Osteoblast (primary cell): ENCODE data around the gene WDSUB1. TPM values are rescaled to one million over a fixed set of nuclear protein-coding genes. Genes with fewer than 3 reads are reported as not detected.
A peak's percentile ranks its signal among the peaks of the same experiment; 100 is the strongest.

Experiments used
- DNase-seq: peaks from one replicate; pipeline ENCODE4 v3.0.0; 2011; ENCODE audit warnings: low spot score, mixed read lengths; ENCODE audit not compliant: insufficient read length; ENCODE audit errors: missing footprints
- H2AFZ ChIP-seq: 2 replicates; pipeline ENCODE4 v1.6.0; 2011; ENCODE audit warnings: mild to moderate bottlenecking, low read length
- H3K27ac ChIP-seq: 2 replicates; pipeline ENCODE4 v1.5.1; 2011; ENCODE audit warnings: mild to moderate bottlenecking, low read depth, low read length, moderate library complexity
- H3K27me3 ChIP-seq: 2 replicates; pipeline ENCODE4 v1.6.0; 2012; ENCODE audit warnings: mild to moderate bottlenecking, control low read depth, inconsistent platforms, low read length, moderate library complexity; ENCODE audit not compliant: insufficient read depth
- H3K36me3 ChIP-seq: 2 replicates; pipeline ENCODE4 v1.5.1; 2011; ENCODE audit warnings: mild to moderate bottlenecking, low read length, control low read depth, moderate library complexity; ENCODE audit not compliant: insufficient read depth
- H3K4me1 ChIP-seq: 2 replicates; pipeline ENCODE4 v1.5.1; 2011; ENCODE audit warnings: mild to moderate bottlenecking, low read length, control low read depth, moderate library complexity; ENCODE audit not compliant: insufficient read depth
- H3K4me2 ChIP-seq: 2 replicates; pipeline ENCODE4 v1.6.0; 2011; ENCODE audit warnings: mild to moderate bottlenecking, low read length; ENCODE audit not compliant: insufficient read depth
- H3K4me3 ChIP-seq: fragments of 200-600 bp; sonication (generic); 3 replicates; pipeline ENCODE4 v1.5.1; 2012; ENCODE audit warnings: mild to moderate bottlenecking, low read length, inconsistent platforms; ENCODE audit not compliant: insufficient read depth
- H3K79me2 ChIP-seq: 2 replicates; pipeline ENCODE4 v1.6.0; 2012; ENCODE audit warnings: mild to moderate bottlenecking, low read length, control low read depth, inconsistent platforms; ENCODE audit not compliant: insufficient read depth
- H3K9me3 ChIP-seq: 2 replicates; pipeline ENCODE4 v1.5.1; 2011; ENCODE audit warnings: low read depth, low read length, control low read depth
- H4K20me1 ChIP-seq: 2 replicates; pipeline ENCODE4 v1.6.0; 2012; ENCODE audit warnings: mild to moderate bottlenecking, low read length, control low read depth; ENCODE audit not compliant: insufficient read depth
- total RNA-seq: library from RNA; depleted of rRNA; stranded (reverse); fragments of >200 nt; gene quantifications from 2 replicates; pipeline ENCODE4 v1.2.3, GENCODE V29; 2012
- TF ChIP-seq, protein P1 (sequence below): IDR thresholded peaks from 2 replicates; pipeline ENCODE4 v1.5.1; 2011; ENCODE audit warnings: mild to moderate bottlenecking, low read depth, low read length, moderate library complexity; ENCODE audit errors: extremely low read depth

WDSUB1 gene
- total RNA-seq, 1 donor = 13.8 TPM

DNA sequence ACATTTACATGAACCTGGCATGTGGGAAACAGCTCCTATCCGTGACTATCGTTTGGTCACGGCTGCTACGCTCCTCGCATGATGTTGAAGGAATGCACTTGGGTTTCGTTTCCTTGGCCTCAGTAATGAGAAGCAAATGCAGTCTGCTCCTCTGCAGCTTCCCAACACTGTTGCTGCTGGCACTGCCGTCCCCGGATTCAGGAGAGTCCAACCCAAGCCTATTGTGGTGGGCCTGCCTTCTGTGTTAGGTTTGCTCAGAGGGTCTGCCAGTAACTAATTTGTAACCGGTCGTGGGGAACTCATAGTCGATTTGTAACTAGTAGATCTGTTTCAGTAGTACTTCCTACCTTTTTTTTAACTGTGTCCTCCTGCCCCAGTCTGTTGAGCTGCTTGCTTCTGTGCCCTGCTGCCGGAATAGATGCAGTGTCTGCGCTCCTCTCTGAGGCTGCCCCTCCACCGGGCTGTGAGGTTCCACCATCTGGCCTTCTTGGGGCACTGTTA lies 58.4 kb downstream of the WDSUB1 start:
- no peaks in the 10 kb centered on the region for H3K9me3 ChIP-seq
- H3K27ac ChIP-seq = no peak overlapping the region
- DNase-seq = no peak
- no peaks in the 10 kb centered on the region for H4K20me1 ChIP-seq
- H3K4me1 ChIP-seq = peaks cover 5% of the 10 kb centered on the region
- TF ChIP-seq, protein P1, sequence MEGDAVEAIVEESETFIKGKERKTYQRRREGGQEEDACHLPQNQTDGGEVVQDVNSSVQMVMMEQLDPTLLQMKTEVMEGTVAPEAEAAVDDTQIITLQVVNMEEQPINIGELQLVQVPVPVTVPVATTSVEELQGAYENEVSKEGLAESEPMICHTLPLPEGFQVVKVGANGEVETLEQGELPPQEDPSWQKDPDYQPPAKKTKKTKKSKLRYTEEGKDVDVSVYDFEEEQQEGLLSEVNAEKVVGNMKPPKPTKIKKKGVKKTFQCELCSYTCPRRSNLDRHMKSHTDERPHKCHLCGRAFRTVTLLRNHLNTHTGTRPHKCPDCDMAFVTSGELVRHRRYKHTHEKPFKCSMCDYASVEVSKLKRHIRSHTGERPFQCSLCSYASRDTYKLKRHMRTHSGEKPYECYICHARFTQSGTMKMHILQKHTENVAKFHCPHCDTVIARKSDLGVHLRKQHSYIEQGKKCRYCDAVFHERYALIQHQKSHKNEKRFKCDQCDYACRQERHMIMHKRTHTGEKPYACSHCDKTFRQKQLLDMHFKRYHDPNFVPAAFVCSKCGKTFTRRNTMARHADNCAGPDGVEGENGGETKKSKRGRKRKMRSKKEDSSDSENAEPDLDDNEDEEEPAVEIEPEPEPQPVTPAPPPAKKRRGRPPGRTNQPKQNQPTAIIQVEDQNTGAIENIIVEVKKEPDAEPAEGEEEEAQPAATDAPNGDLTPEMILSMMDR = no peak
- H3K36me3 ChIP-seq = peaks cover 39% of the 10 kb centered on the region
- H3K4me3 ChIP-seq = no peak overlapping the region
- H2AFZ ChIP-seq = no peak overlapping the region
- no peak overlapping the region for H3K4me2 ChIP-seq
- no peaks in the 10 kb centered on the region for H3K79me2 ChIP-seq
- H3K27me3 ChIP-seq = no peaks in the 10 kb centered on the region

DNA sequence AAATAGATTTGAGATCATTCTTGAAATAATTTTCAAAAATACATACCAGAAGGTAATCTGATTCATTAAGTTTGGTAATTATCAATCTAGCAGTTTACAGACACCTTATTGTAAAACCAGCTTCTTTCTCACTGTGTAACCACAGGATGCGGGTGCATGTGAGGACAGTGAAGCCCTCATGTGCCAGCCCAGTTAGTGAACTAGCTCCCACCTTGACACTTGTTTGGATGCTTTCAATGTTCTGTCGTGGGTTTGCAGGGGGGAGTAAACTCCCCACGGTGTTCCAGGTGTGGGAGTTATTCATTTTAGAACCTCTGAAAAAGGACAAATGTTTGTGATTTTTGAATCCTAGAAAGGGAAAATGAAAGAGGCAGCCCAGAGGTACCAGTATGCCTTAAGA lies 59.0 kb downstream of the WDSUB1 start:
- no peaks in the 10 kb centered on the region for H3K9me3 ChIP-seq
- H2AFZ ChIP-seq = no peak overlapping the region
- H4K20me1 ChIP-seq = no peaks in the 10 kb centered on the region
- no peak overlapping the region for H3K27ac ChIP-seq
- no peak overlapping the region for H3K4me2 ChIP-seq
- peaks cover 2% of the 10 kb centered on the region for H3K4me1 ChIP-seq
- no peaks in the 10 kb centered on the region for H3K79me2 ChIP-seq
- no peaks in the 10 kb centered on the region for H3K27me3 ChIP-seq
- TF ChIP-seq, protein P1 = no peak
- peaks cover 39% of the 10 kb centered on the region for H3K36me3 ChIP-seq
- DNase-seq = no peak
- H3K4me3 ChIP-seq = no peak overlapping the region

DNA sequence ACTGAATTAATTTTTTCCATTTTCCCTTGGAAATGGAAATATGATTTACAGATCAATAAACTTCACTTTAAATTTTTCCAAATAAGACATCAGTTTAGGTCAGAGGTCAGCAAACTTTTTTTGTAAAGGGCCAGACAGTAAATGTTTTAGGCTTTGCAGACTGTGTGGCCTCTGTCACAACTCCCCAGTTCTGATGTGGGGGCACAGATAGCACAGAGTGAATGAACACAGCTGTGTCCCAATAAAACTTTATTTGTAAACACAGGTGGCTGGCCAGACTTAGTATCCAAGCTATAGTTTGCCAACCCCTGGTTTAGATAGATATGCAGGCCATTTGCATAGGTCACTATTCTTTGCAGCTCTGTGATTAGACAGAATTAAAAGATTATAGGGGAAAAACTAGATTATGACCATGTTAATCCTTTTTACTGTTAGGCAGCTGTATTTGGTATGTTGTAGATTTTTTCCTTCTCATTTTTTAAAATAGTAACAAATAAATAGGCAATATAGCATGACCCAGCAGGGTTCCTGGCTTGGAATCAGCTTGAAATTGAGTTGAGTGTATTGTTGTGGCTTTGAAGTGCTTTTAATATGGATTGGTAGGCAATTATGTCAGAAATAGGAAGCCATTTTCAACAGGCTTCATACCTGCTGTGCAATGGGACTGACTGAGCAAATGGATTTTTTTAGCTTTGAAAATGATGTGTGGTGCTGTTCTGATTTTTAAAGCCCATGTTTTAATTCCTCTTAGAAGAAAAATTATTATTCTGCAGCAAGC lies 59.7 kb downstream of the WDSUB1 start:
- Histone ChIP-seq H3K79me2 (no peaks in the 10 kb centered on the region), H3K4me2 (no peak overlapping the region), H4K20me1 (no peaks in the 10 kb centered on the region), H3K4me3 (no peak overlapping the region), H3K27ac (no peak overlapping the region), H3K27me3 (no peaks in the 10 kb centered on the region), H3K36me3 (peaks cover 42% of the 10 kb centered on the region), H3K4me1 (no peaks in the 10 kb centered on the region), H2AFZ (no peak overlapping the region), H3K9me3 (no peaks in the 10 kb centered on the region)
- no peak for DNase-seq
- TF ChIP-seq, protein P1 = no peak

DNA sequence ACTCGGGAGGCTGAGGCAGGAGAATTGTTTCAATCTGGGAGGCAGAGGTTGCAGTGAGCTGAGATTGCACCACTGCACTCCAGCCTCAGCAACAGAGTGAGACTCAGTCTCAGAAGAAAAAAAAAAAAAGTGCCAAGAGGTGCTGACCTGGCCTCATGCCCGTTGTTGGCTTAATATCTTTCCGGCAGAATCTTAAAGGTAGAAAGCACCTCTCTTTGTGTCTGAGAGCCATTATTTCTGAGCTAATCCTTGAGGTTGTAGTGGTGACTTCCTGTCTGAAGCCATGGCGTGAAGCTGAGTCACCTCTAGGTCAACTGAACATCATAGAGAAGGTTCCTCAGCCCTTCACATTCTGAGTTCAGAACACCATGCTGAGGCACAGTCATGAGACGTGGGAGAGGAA lies 60.4 kb downstream of the WDSUB1 start:
- Histone ChIP-seq H3K4me1 (no peaks in the 10 kb centered on the region), H3K27ac (peak overlapping the region; percentile 15), H3K4me3 (no peak overlapping the region), H3K27me3 (no peaks in the 10 kb centered on the region), H3K79me2 (no peaks in the 10 kb centered on the region), H3K36me3 (peaks cover 42% of the 10 kb centered on the region), H3K9me3 (no peaks in the 10 kb centered on the region), H2AFZ (no peak overlapping the region), H4K20me1 (no peaks in the 10 kb centered on the region), H3K4me2 (no peak overlapping the region)
- TF ChIP-seq, protein P1 = no peak
- peak; percentile 92 for DNase-seq
